ENCODE data around the gene CHMP4A. TPM values are rescaled to one million over a fixed set of nuclear protein-coding genes. Genes with fewer than 3 reads are reported as not detected.

Gene CHMP4A
- polyA plus RNA-seq, 5 donors = 53.9 to 67.6 (median 62.3) TPM

GRCh38 chr14:24181371-24182077 lies 31.8 kb downstream of the CHMP4A start:
- DNase-seq = no peak

GRCh38 chr14:24179961-24180796 lies 33.1 kb downstream of the CHMP4A start:
- DNase-seq = no peak

- DNase-seq = no peak
These were observed 33.9 kb downstream of the CHMP4A start for GRCh38 chr14:24179294-24179960.

GRCh38 chr14:24178399-24179178 lies 34.7 kb downstream of the CHMP4A start:
- DNase-seq = no peak

GRCh38 chr14:24177891-24178290 lies 35.4 kb downstream of the CHMP4A start:
- no peak for DNase-seq

GRCh38 chr14:24177041-24177825 lies 36.1 kb downstream of the CHMP4A start:
- DNase-seq = no peak

- no peak for DNase-seq
These were observed 36.7 kb downstream of the CHMP4A start for GRCh38 chr14:24176599-24176998.

GRCh38 chr14:24172871-24173281 lies 40.4 kb downstream of the CHMP4A start:
- DNase-seq = no peak

- DNase-seq = no peak
These were observed 40.9 kb downstream of the CHMP4A start for GRCh38 chr14:24172261-24172860.

- DNase-seq = peak; percentile 85
These were observed 41.6 kb downstream of the CHMP4A start, which contains the start of gene REC8 for GRCh38 chr14:24171422-24172260. Gene REC8, plus strand, starts transcription at chr14:24172080. Its CDS starts 473 bp downstream, at chr14:24172553.

GRCh38 chr14:24167469-24168114 lies 45.7 kb downstream of the CHMP4A start:
- no peak for DNase-seq

GRCh38 chr14:24165785-24166184 lies 47.5 kb downstream of the CHMP4A start:
- no peak for DNase-seq

- no peak for DNase-seq
These were observed 48.7 kb downstream of the CHMP4A start for GRCh38 chr14:24164518-24164991.

- no peak for DNase-seq
These were observed 51.2 kb downstream of the CHMP4A start for GRCh38 chr14:24162093-24162492.

GRCh38 chr14:24160850-24161804 lies 52.2 kb downstream of the CHMP4A start, which contains the start of gene IRF9:
Gene IRF9, plus strand, starts transcription at chr14:24161265. Its CDS starts 880 bp downstream, at chr14:24162145.
- peak; percentile 90 to 94 for DNase-seq

GRCh38 chr14:24160499-24160849 lies 52.8 kb downstream of the CHMP4A start:
- no peak for DNase-seq

- DNase-seq = no peak
These were observed 53.4 kb downstream of the CHMP4A start for GRCh38 chr14:24159777-24160498.

Measured in right lung (tissue), 5 donors.